ENCODE results near the gene KRTAP19-4. TPM values are rescaled to one million over a fixed set of nuclear protein-coding genes. Genes with fewer than 3 reads are reported as not detected.

The KRTAP19-4 gene
- total RNA-seq, 1 experiment from 2014 or later: not detected

DNA sequence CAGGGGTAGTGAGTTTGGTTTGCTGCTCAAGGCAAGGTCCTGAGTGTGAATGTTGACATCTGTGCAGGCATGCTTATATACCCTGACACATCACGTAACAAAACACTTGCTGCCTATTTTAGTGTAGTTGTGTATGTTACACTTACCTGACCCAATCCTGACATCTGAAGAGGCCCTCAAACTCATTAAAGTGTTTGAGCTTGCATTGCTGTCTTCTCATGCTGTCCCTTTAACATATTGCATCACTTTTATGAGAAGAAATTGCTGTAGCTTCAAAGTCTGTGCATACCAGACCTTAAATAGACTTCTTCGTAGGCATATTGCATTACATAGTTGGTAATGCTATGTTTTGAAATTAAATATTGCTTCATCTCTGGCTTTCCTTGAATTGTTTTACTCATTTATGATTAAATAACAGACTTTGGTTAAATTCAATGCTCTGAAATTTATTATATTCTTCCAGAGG, 5.0 kb downstream of the KRTAP19-4 start, which contains the start of gene KRTAP19-3:
TSS of gene KRTAP19-3 (minus strand) at position 51 of the 466 bp plus-strand sequence. CDS start 56 bp downstream, outside the sequence.
- BruUV-seq (replicated peaks): no TSS peak
- ATAC-seq (no peak), DNase-seq (ENCODE audit: low read depth, low spot score) (no peak)
- Histone ChIP-seq H3K27ac (ENCODE audit: low read length) (no peak within 1 kb of the TSS), H3K27me3 (ENCODE audit: control insufficient read depth, insufficient read depth, low read length) (no peaks in the 10 kb centered on the region), H3K36me3 (ENCODE audit: control insufficient read depth, insufficient read depth, low read length) (no peaks in the 10 kb centered on the region), H3K4me3 (ENCODE audit: low read depth in 2 of 2, low read length in 2 of 2) (no peak within 1 kb of the TSS), H3K9me3 (ENCODE audit: control insufficient read depth, insufficient read depth, low read depth, low read length) (no peaks in the 10 kb centered on the region), H3K4me1 (ENCODE audit: control insufficient read depth, insufficient read depth, low read length) (no peaks in the 10 kb centered on the region)
- ChIA-PET CTCF (no interaction called here), POLR2A (no interaction called here)
- in situ Hi-C loops (cut with HindIII; ENCODE audit: low pct_unique_long_range_greater_than_20kb, low sequenced_read_pairs) (no loop called here), intact Hi-C loops (cut with micrococcal nuclease; ENCODE audit: unreplicated experiment) (no loop called here)
- no peak for TF ChIP-seq TCF7L2 (IDR thresholded peaks at IDR 0.05; ENCODE audit: low read depth, low read length)
- no peak for TF ChIP-seq POLR2AphosphoS5 (IDR thresholded peaks at IDR 0.05; ENCODE audit: low read depth, low read length)
- TF ChIP-seq SIN3A (IDR thresholded peaks at IDR 0.05; ENCODE audit: borderline replicate concordance, insufficient read depth, low read depth, low read length): no peak
- TF ChIP-seq, protein P1, sequence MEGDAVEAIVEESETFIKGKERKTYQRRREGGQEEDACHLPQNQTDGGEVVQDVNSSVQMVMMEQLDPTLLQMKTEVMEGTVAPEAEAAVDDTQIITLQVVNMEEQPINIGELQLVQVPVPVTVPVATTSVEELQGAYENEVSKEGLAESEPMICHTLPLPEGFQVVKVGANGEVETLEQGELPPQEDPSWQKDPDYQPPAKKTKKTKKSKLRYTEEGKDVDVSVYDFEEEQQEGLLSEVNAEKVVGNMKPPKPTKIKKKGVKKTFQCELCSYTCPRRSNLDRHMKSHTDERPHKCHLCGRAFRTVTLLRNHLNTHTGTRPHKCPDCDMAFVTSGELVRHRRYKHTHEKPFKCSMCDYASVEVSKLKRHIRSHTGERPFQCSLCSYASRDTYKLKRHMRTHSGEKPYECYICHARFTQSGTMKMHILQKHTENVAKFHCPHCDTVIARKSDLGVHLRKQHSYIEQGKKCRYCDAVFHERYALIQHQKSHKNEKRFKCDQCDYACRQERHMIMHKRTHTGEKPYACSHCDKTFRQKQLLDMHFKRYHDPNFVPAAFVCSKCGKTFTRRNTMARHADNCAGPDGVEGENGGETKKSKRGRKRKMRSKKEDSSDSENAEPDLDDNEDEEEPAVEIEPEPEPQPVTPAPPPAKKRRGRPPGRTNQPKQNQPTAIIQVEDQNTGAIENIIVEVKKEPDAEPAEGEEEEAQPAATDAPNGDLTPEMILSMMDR (IDR thresholded peaks at IDR 0.05): no peak
- TF ChIP-seq, protein P2, sequence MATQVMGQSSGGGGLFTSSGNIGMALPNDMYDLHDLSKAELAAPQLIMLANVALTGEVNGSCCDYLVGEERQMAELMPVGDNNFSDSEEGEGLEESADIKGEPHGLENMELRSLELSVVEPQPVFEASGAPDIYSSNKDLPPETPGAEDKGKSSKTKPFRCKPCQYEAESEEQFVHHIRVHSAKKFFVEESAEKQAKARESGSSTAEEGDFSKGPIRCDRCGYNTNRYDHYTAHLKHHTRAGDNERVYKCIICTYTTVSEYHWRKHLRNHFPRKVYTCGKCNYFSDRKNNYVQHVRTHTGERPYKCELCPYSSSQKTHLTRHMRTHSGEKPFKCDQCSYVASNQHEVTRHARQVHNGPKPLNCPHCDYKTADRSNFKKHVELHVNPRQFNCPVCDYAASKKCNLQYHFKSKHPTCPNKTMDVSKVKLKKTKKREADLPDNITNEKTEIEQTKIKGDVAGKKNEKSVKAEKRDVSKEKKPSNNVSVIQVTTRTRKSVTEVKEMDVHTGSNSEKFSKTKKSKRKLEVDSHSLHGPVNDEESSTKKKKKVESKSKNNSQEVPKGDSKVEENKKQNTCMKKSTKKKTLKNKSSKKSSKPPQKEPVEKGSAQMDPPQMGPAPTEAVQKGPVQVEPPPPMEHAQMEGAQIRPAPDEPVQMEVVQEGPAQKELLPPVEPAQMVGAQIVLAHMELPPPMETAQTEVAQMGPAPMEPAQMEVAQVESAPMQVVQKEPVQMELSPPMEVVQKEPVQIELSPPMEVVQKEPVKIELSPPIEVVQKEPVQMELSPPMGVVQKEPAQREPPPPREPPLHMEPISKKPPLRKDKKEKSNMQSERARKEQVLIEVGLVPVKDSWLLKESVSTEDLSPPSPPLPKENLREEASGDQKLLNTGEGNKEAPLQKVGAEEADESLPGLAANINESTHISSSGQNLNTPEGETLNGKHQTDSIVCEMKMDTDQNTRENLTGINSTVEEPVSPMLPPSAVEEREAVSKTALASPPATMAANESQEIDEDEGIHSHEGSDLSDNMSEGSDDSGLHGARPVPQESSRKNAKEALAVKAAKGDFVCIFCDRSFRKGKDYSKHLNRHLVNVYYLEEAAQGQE (IDR thresholded peaks at IDR 0.05; ENCODE audit: insufficient read depth in 1 of 2, low read depth in 2 of 2, low read length in 1 of 2): no peak

DNA sequence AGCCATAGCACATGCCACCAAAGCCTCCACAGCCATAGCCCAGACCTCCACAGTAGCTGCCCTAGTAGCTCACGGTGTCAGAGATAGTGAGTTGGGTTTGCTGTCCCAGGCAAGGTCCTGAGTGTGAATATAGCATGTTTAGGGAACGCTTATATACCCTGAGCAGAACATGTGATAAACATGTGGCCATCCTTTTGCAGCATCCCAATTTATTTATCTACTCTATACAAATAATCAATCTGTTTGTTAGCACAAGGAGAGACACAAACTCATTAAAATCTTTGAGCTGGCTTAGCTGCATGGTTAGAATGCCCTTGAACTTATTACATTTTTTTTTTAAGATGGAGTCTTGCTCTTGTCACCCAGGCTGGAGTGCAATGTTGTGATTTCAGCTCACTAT, 9.6 kb downstream of the KRTAP19-4 start, which contains the start of gene KRTAP19-2:
TSS of gene KRTAP19-2 (minus strand) at position 101 of the 400 bp plus-strand sequence. CDS start at position 13, 88 bp downstream.
- ATAC-seq: no peak
- no TSS peak for BruUV-seq (replicated peaks)
- POLR2A ChIA-PET: no interaction called here

More for the DNA sequence above, 9.6 kb downstream of the KRTAP19-4 start, which contains the start of gene KRTAP19-2:
- Histone ChIP-seq H3K9me3 (ENCODE audit: control insufficient read depth, insufficient read depth, low read depth, low read length) (no peaks in the 10 kb centered on the region), H3K27me3 (ENCODE audit: control insufficient read depth, insufficient read depth, low read length) (no peaks in the 10 kb centered on the region), H3K4me3 (ENCODE audit: low read depth in 2 of 2, low read length in 2 of 2) (no peak within 1 kb of the TSS), H3K4me1 (ENCODE audit: control insufficient read depth, insufficient read depth, low read length) (no peaks in the 10 kb centered on the region), H3K36me3 (ENCODE audit: control insufficient read depth, insufficient read depth, low read length) (no peaks in the 10 kb centered on the region), H3K27ac (ENCODE audit: low read length) (no peak within 1 kb of the TSS)
- in situ Hi-C loops (cut with HindIII; ENCODE audit: low pct_unique_long_range_greater_than_20kb, low sequenced_read_pairs) (no loop called here), intact Hi-C loops (cut with micrococcal nuclease; ENCODE audit: unreplicated experiment) (no loop called here)
- TF ChIP-seq TCF7L2 (IDR thresholded peaks at IDR 0.05; ENCODE audit: low read depth, low read length) (no peak), POLR2AphosphoS5 (IDR thresholded peaks at IDR 0.05; ENCODE audit: low read depth, low read length) (no peak), SIN3A (IDR thresholded peaks at IDR 0.05; ENCODE audit: borderline replicate concordance, insufficient read depth, low read depth, low read length) (no peak)
- TF ChIP-seq, protein P1 (IDR thresholded peaks at IDR 0.05): no peak
- TF ChIP-seq, protein P2 (IDR thresholded peaks at IDR 0.05; ENCODE audit: insufficient read depth in 1 of 2, low read depth in 2 of 2, low read length in 1 of 2): no peak
- no peak for DNase-seq (ENCODE audit: low read depth, low spot score)
- CTCF ChIA-PET: no interaction called here

Measured in Panc1 (cell line).